ENCODE results near the gene SLC5A6.

DNA sequence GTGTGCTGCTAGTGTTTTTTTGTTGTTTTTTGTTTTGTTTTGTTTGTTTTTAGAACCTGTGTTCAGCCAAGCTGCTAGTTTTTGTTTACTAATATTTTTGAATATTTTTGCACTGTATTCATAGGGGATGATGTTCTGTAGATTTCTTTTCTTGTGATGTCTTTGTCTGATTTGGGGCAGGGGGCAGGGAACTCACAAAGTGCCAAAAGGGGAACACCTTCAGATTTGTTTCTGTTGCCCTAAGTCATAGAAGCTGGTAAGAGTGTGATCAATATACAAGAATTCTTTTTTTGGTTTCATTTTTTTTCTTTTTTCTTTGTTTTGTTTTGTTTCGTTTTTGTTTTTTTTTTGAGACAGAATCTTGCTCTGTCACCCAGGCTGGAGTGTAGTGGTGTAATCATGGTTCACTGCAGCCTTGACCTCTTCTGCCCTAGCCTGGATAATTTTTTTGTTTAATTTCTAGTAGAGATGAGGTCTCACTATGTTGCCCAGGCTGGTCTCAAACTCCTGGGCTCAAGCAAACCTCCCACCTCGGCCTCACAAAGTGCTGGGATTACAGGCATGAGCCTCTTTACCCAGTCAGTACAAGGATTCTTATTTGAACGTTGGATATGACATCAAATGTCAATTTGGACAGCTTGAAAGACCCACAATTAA is 32.6 kb downstream of the SLC5A6 start:
- no peak for TF ChIP-seq POLR2A (IDR thresholded peaks at IDR 0.05; ENCODE audit: extremely low read depth, insufficient read length)
- TF ChIP-seq, protein P1, sequence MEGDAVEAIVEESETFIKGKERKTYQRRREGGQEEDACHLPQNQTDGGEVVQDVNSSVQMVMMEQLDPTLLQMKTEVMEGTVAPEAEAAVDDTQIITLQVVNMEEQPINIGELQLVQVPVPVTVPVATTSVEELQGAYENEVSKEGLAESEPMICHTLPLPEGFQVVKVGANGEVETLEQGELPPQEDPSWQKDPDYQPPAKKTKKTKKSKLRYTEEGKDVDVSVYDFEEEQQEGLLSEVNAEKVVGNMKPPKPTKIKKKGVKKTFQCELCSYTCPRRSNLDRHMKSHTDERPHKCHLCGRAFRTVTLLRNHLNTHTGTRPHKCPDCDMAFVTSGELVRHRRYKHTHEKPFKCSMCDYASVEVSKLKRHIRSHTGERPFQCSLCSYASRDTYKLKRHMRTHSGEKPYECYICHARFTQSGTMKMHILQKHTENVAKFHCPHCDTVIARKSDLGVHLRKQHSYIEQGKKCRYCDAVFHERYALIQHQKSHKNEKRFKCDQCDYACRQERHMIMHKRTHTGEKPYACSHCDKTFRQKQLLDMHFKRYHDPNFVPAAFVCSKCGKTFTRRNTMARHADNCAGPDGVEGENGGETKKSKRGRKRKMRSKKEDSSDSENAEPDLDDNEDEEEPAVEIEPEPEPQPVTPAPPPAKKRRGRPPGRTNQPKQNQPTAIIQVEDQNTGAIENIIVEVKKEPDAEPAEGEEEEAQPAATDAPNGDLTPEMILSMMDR (IDR thresholded peaks at IDR 0.05; ENCODE audit: low read depth, low read length) = no peak

Data from NB4 (cell line).